ENCODE results near the gene SMARCB1.

DNA sequence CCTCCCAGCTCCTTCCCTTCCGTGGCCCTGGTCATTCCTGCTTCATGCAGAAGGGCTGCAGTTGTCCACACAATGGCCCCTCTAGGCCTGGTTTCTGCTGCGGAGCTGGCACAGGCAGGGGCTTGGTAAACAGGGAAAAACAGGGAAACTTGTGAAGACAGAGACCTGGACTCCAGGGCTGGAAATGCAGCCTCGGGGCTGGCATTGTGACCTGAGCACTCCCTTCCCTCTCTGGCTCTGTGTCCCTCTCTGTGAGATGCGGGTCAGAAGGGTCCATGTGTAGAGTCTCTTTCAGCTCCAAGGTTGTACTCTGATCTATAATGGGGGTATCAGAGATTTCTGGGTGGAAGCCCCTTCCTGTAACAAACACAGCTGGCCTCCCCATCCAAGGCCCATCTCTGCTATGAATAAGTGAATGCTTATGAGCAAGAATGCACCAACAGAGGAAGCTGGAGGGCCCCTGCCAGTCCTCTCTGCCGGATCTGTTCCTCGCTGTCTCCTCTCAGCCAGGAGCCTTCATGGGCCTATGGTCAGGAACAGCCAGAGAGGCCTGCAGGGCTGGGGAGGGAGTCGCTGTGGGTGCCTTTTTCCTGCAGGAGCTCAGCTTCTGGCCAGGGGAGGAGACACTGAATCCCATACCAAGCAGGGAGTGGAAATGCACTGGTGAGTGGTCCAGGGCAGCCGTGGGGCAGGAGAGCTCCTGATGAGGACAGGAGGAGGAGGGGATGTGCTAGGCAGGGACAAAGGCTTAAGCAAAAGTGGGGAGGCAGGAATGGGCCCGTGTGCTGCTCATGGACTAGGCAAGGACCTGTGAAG lies 58.7 kb downstream of the SMARCB1 start:
- TF ChIP-seq, protein P1, sequence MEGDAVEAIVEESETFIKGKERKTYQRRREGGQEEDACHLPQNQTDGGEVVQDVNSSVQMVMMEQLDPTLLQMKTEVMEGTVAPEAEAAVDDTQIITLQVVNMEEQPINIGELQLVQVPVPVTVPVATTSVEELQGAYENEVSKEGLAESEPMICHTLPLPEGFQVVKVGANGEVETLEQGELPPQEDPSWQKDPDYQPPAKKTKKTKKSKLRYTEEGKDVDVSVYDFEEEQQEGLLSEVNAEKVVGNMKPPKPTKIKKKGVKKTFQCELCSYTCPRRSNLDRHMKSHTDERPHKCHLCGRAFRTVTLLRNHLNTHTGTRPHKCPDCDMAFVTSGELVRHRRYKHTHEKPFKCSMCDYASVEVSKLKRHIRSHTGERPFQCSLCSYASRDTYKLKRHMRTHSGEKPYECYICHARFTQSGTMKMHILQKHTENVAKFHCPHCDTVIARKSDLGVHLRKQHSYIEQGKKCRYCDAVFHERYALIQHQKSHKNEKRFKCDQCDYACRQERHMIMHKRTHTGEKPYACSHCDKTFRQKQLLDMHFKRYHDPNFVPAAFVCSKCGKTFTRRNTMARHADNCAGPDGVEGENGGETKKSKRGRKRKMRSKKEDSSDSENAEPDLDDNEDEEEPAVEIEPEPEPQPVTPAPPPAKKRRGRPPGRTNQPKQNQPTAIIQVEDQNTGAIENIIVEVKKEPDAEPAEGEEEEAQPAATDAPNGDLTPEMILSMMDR (conservative IDR thresholded peaks at IDR 0.05; ENCODE audit: low read depth, low read length): no peak
- no peak for TF ChIP-seq EZH2 (IDR thresholded peaks at IDR 0.05; ENCODE audit: borderline replicate concordance, low read depth, low read length, poor library complexity, severe bottlenecking)
